Measurements from ENCODE around the gene HPN.

DNA sequence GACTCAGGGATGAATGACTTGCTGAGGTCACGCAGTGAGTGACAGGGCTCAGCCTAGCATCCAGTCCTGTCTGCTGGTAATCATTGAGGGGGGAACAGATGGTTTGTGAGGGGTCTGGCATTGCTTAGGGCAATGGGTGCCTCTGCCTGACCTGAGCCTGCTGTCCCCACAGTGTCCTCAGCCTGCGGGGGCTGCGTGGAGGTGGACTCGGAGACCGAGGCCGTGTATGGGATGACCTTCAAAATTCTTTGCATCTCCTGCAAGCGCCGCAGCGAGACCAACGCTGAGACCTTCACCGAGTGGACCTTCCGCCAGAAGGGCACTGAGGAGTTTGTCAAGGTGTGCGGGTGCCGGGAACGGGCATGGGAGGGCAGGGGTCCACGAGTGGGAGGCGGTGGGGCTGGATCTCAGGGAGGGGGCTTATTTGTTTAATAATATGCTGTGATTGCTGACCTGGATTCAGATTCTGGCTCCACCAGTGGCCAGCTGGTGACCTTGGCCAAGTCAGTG lies 9.1 kb upstream of the HPN start:
- TF ChIP-seq, protein P1, sequence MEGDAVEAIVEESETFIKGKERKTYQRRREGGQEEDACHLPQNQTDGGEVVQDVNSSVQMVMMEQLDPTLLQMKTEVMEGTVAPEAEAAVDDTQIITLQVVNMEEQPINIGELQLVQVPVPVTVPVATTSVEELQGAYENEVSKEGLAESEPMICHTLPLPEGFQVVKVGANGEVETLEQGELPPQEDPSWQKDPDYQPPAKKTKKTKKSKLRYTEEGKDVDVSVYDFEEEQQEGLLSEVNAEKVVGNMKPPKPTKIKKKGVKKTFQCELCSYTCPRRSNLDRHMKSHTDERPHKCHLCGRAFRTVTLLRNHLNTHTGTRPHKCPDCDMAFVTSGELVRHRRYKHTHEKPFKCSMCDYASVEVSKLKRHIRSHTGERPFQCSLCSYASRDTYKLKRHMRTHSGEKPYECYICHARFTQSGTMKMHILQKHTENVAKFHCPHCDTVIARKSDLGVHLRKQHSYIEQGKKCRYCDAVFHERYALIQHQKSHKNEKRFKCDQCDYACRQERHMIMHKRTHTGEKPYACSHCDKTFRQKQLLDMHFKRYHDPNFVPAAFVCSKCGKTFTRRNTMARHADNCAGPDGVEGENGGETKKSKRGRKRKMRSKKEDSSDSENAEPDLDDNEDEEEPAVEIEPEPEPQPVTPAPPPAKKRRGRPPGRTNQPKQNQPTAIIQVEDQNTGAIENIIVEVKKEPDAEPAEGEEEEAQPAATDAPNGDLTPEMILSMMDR (IDR thresholded peaks at IDR 0.05; ENCODE audit: borderline replicate concordance, extremely low read depth, low read length, poor library complexity, severe bottlenecking): no peak
- TF ChIP-seq EZH2 (IDR thresholded peaks at IDR 0.05; ENCODE audit: borderline replicate concordance, low read depth, low read length, severe bottlenecking): no peak

Data from DND-41 (cell line).